ENCODE data around the gene RARG. TPM values are rescaled to one million over a fixed set of nuclear protein-coding genes. Genes with fewer than 3 reads are reported as not detected.

Gene RARG
- 100 to 1,000 TPM in 1 of 2 donors, 10 to 100 TPM in 1; 84.8 to 104 TPM for polyA plus RNA-seq

- Histone ChIP-seq H3K27me3 (ENCODE audit: control insufficient read depth in 1 of 2, insufficient read depth in 2 of 2, low read length in 2 of 2) (no peaks in the 10 kb centered on the region), H3K4me1 (ENCODE audit: control insufficient read depth in 2 of 2, insufficient read depth in 2 of 2, low read length in 1 of 2) (peaks cover 7 to 37% of the 10 kb centered on the region in 2 donors), H3K36me3 (ENCODE audit: control insufficient read depth in 2 of 2, insufficient read depth in 2 of 2, low read length in 1 of 2) (peaks cover 0 to 13% of the 10 kb centered on the region in 2 donors), H3K9me3 (ENCODE audit: control insufficient read depth in 2 of 2, insufficient read depth in 1 of 2, low read depth in 1 of 2, low read length in 1 of 2) (no peaks in the 10 kb centered on the region), H3K4me3 (ENCODE audit: low read depth in 1 of 2, low read length in 2 of 2) (peak within 1 kb of the TSS; percentile 75 to 90), H3K27ac (ENCODE audit: low read depth in 2 of 2, low read length in 1 of 2) (peak within 1 kb of the TSS; percentile 97 to 99)
- WGBS, 2 donors: 1% methylated on average over 26 to 41 of the region's 44 CpGs
Measured at GRCh38 chr12:53231921-53232645, at the start of gene RARG. RARG (minus strand) TSS chr12:53232209; CDS start chr12:53227545, 4,664 bp downstream.

- 66 to 72% methylated on average over 9 of the region's 9 CpGs for WGBS, 2 donors
- Histone ChIP-seq H3K9me3 (ENCODE audit: control insufficient read depth in 2 of 2, insufficient read depth in 1 of 2, low read depth in 1 of 2, low read length in 1 of 2) (no peaks in the 10 kb centered on the region), H3K4me3 (ENCODE audit: low read depth in 1 of 2, low read length in 2 of 2) (peak overlapping the region; percentile 49 to 52), H3K36me3 (ENCODE audit: control insufficient read depth in 2 of 2, insufficient read depth in 2 of 2, low read length in 1 of 2) (peaks cover 0 to 21% of the 10 kb centered on the region in 2 donors), H3K27me3 (ENCODE audit: control insufficient read depth in 1 of 2, insufficient read depth in 2 of 2, low read length in 2 of 2) (no peaks in the 10 kb centered on the region), H3K4me1 (ENCODE audit: control insufficient read depth in 2 of 2, insufficient read depth in 2 of 2, low read length in 1 of 2) (peaks cover 0 to 13% of the 10 kb centered on the region in 2 donors), H3K27ac (ENCODE audit: low read depth in 2 of 2, low read length in 1 of 2) (peak overlapping the region; percentile 95 to 99)
Measured at GRCh38 chr12:53279888-53280498, 48.0 kb upstream of the RARG start.

- H3K27me3 ChIP-seq (ENCODE audit: control insufficient read depth in 1 of 2, insufficient read depth in 2 of 2, low read length in 2 of 2): no peaks in the 10 kb centered on the region
- peak overlapping the region; percentile 95 to 99 for H3K27ac ChIP-seq (ENCODE audit: low read depth in 2 of 2, low read length in 1 of 2)
- WGBS, 2 donors: 50 to 59% methylated on average over 3 of the region's 3 CpGs
- no peaks in the 10 kb centered on the region for H3K9me3 ChIP-seq (ENCODE audit: control insufficient read depth in 2 of 2, insufficient read depth in 1 of 2, low read depth in 1 of 2, low read length in 1 of 2)
- peaks cover 0 to 13% of the 10 kb centered on the region in 2 donors for H3K4me1 ChIP-seq (ENCODE audit: control insufficient read depth in 2 of 2, insufficient read depth in 2 of 2, low read length in 1 of 2)
- peaks cover 0 to 20% of the 10 kb centered on the region in 2 donors for H3K36me3 ChIP-seq (ENCODE audit: control insufficient read depth in 2 of 2, insufficient read depth in 2 of 2, low read length in 1 of 2)
- H3K4me3 ChIP-seq (ENCODE audit: low read depth in 1 of 2, low read length in 2 of 2): peak overlapping the region; percentile 49 to 52
Measured at GRCh38 chr12:53279283-53279869, 47.4 kb upstream of the RARG start.

GRCh38 chr12:53277981-53278380, 46.0 kb upstream of the RARG start:
- Histone ChIP-seq H3K9me3 (ENCODE audit: control insufficient read depth in 2 of 2, insufficient read depth in 1 of 2, low read depth in 1 of 2, low read length in 1 of 2) (no peaks in the 10 kb centered on the region), H3K36me3 (ENCODE audit: control insufficient read depth in 2 of 2, insufficient read depth in 2 of 2, low read length in 1 of 2) (peaks cover 0 to 16% of the 10 kb centered on the region in 2 donors), H3K27ac (ENCODE audit: low read depth in 2 of 2, low read length in 1 of 2) (peak overlapping the region; percentile 47 to 94), H3K27me3 (ENCODE audit: control insufficient read depth in 1 of 2, insufficient read depth in 2 of 2, low read length in 2 of 2) (no peaks in the 10 kb centered on the region), H3K4me1 (ENCODE audit: control insufficient read depth in 2 of 2, insufficient read depth in 2 of 2, low read length in 1 of 2) (peaks cover 0 to 13% of the 10 kb centered on the region in 2 donors), H3K4me3 (ENCODE audit: low read depth in 1 of 2, low read length in 2 of 2) (no peak overlapping the region)
- 65 to 67% methylated on average over 9 of the region's 9 CpGs for WGBS, 2 donors

GRCh38 chr12:53276511-53276910, 44.5 kb upstream of the RARG start:
- Histone ChIP-seq H3K27me3 (ENCODE audit: control insufficient read depth in 1 of 2, insufficient read depth in 2 of 2, low read length in 2 of 2) (no peaks in the 10 kb centered on the region), H3K9me3 (ENCODE audit: control insufficient read depth in 2 of 2, insufficient read depth in 1 of 2, low read depth in 1 of 2, low read length in 1 of 2) (no peaks in the 10 kb centered on the region), H3K4me3 (ENCODE audit: low read depth in 1 of 2, low read length in 2 of 2) (no peak overlapping the region), H3K4me1 (ENCODE audit: control insufficient read depth in 2 of 2, insufficient read depth in 2 of 2, low read length in 1 of 2) (peaks cover 0 to 13% of the 10 kb centered on the region in 2 donors), H3K36me3 (ENCODE audit: control insufficient read depth in 2 of 2, insufficient read depth in 2 of 2, low read length in 1 of 2) (peaks cover 0 to 9% of the 10 kb centered on the region in 2 donors), H3K27ac (ENCODE audit: low read depth in 2 of 2, low read length in 1 of 2) (peak overlapping the region in 1 of 2 donors; percentile 1)
- 94% methylated on average over 11 of the region's 11 CpGs for WGBS, 2 donors

- Histone ChIP-seq H3K9me3 (ENCODE audit: control insufficient read depth in 2 of 2, insufficient read depth in 1 of 2, low read depth in 1 of 2, low read length in 1 of 2) (no peaks in the 10 kb centered on the region), H3K4me1 (ENCODE audit: control insufficient read depth in 2 of 2, insufficient read depth in 2 of 2, low read length in 1 of 2) (peaks cover 0 to 13% of the 10 kb centered on the region in 2 donors), H3K4me3 (ENCODE audit: low read depth in 1 of 2, low read length in 2 of 2) (no peak overlapping the region), H3K36me3 (ENCODE audit: control insufficient read depth in 2 of 2, insufficient read depth in 2 of 2, low read length in 1 of 2) (peaks cover 0 to 8% of the 10 kb centered on the region in 2 donors), H3K27ac (ENCODE audit: low read depth in 2 of 2, low read length in 1 of 2) (peak overlapping the region; percentile 86 to 95), H3K27me3 (ENCODE audit: control insufficient read depth in 1 of 2, insufficient read depth in 2 of 2, low read length in 2 of 2) (no peaks in the 10 kb centered on the region)
- WGBS, 2 donors: 79 to 87% methylated on average over 5 of the region's 5 CpGs
Measured at GRCh38 chr12:53274445-53274844, 42.4 kb upstream of the RARG start.

GRCh38 chr12:53268630-53269562, 36.9 kb upstream of the RARG start:
- H3K4me1 ChIP-seq (ENCODE audit: control insufficient read depth in 2 of 2, insufficient read depth in 2 of 2, low read length in 1 of 2): peaks cover 0 to 2% of the 10 kb centered on the region in 2 donors
- H3K9me3 ChIP-seq (ENCODE audit: control insufficient read depth in 2 of 2, insufficient read depth in 1 of 2, low read depth in 1 of 2, low read length in 1 of 2): no peaks in the 10 kb centered on the region
- H3K27ac ChIP-seq (ENCODE audit: low read depth in 2 of 2, low read length in 1 of 2): peak overlapping the region in 1 of 2 donors; percentile 56
- H3K27me3 ChIP-seq (ENCODE audit: control insufficient read depth in 1 of 2, insufficient read depth in 2 of 2, low read length in 2 of 2): no peaks in the 10 kb centered on the region
- WGBS, 2 donors: 52 to 57% methylated on average over 20 of the region's 20 CpGs
- peak overlapping the region; percentile 61 to 62 for H3K4me3 ChIP-seq (ENCODE audit: low read depth in 1 of 2, low read length in 2 of 2)
- H3K36me3 ChIP-seq (ENCODE audit: control insufficient read depth in 2 of 2, insufficient read depth in 2 of 2, low read length in 1 of 2): peaks cover 0 to 3% of the 10 kb centered on the region in 2 donors

GRCh38 chr12:53267999-53268629, 36.1 kb upstream of the RARG start, which contains the start of gene ESPL1:
ESPL1 (plus strand) TSS chr12:53268299; CDS start chr12:53268767, 468 bp downstream.
- H3K9me3 ChIP-seq (ENCODE audit: control insufficient read depth in 2 of 2, insufficient read depth in 1 of 2, low read depth in 1 of 2, low read length in 1 of 2): no peaks in the 10 kb centered on the region
- H3K36me3 ChIP-seq (ENCODE audit: control insufficient read depth in 2 of 2, insufficient read depth in 2 of 2, low read length in 1 of 2): peaks cover 0 to 3% of the 10 kb centered on the region in 2 donors
- H3K4me1 ChIP-seq (ENCODE audit: control insufficient read depth in 2 of 2, insufficient read depth in 2 of 2, low read length in 1 of 2): peaks cover 0 to 2% of the 10 kb centered on the region in 2 donors
- peak within 1 kb of the TSS; percentile 25 to 59 for H3K27ac ChIP-seq (ENCODE audit: low read depth in 2 of 2, low read length in 1 of 2)
- WGBS, 2 donors: 0 to 1% methylated on average over 56 to 58 of the region's 58 CpGs
- no peaks in the 10 kb centered on the region for H3K27me3 ChIP-seq (ENCODE audit: control insufficient read depth in 1 of 2, insufficient read depth in 2 of 2, low read length in 2 of 2)
- peak within 1 kb of the TSS; percentile 61 to 62 for H3K4me3 ChIP-seq (ENCODE audit: low read depth in 1 of 2, low read length in 2 of 2)
